VCaP (cell line): ENCODE results near the gene MITF.
"Not testable (repeated sequence)": the region's sequence is repeated elsewhere in the genome, so short reads cannot be mapped to it uniquely, and the experiment has no call there.

Experiments
- H3K27ac ChIP-seq: fragments of 450-650 bp; 2 replicates; pipeline ENCODE4 v1.5.1; 2017
- CTCF ChIP-seq: fragments of 450-650 bp; conservative IDR thresholded peaks from 2 replicates; pipeline ENCODE4 v1.5.1; 2017; ENCODE audit warnings: mild to moderate bottlenecking, moderate library complexity

MITF gene

DNA sequence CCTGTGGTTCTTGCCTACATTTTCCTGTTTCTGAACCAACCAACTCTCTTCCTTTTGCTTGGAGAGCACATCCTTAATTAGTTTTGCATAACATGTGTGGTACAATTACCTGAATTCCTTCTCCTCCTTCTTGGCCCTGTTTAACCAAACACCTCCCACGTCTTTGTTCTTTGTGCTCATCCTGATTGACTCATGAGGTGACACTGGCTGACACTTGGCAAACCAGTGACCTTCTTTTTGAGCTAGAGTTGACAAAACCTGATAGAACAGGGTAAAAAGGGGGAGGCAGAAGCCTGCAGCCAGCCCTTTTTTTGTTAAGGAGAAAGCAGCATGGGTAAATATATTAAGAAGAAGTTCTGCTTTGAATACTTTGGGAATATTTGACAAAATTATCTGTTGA, 161.1 kb downstream of the MITF start:
- no peak for TF ChIP-seq CTCF
- H3K27ac ChIP-seq: no peak overlapping the region

DNA sequence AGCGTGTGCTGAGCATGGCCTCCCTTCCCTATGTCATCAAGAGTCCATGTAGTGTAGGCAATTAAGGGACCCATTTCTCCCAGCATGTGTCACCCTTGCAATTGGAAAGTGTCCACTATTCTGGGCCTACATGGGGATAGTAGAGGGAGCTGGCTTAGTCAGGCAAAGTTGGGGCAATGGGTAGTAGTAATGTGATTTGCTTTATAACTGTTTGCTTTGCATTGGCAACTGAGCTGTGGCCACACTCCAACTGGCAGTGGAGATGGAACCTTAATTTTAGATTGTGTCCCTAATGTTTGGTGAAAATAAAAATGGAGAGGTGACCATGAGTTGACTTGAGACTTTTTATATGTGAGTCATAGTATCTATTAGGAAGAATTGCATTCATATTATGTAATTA, 162.5 kb downstream of the MITF start:
- no peak for TF ChIP-seq CTCF
- no peak overlapping the region for H3K27ac ChIP-seq

DNA sequence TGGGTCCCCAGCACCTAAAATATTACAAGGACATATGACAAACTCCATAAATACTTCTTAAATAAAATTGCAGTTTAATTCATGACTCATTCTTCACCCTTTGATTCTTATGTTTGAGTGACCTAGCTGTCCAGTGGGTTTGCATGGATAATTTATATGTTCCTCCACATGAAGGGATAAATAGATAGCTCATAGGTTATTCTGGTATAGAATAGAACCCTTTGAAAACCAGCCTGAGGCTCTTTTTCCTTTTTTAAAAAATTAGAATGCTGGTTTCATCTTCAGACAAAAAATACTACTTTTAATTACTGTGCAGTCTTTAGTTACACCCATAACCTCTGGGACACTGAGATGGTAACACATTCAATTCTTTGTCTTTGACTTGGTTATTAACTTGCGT, 163.1 kb downstream of the MITF start:
- TF ChIP-seq CTCF: no peak
- no peak overlapping the region for H3K27ac ChIP-seq

GRCh38 chr3:69906351-69906966, 167.2 kb downstream of the MITF start:
- no peak for TF ChIP-seq CTCF

DNA sequence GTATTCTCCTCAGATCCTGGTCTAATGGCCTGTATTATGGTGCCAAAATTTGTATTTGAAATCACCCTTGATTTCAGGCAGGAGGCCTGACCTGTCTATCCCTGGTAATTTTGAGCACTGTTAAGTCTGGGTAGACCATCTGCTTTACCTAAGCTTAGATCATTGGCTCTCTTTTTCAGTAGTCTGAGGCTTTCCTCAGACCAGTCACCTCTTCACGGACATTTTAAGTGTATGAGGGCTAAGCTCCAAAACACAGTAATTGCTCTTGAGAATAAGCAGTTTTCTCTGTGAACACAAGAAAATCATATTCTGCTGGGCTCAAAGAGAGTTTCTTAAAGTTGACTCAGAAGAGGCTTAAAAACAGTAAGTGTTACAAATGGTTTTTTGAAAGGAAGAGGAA, 168.3 kb downstream of the MITF start:
- TF ChIP-seq CTCF: no peak
- H3K27ac ChIP-seq: no peak overlapping the region

More at GRCh38 chr3:69906351-69906966, 167.2 kb downstream of the MITF start:
- no peak overlapping the region for H3K27ac ChIP-seq

DNA sequence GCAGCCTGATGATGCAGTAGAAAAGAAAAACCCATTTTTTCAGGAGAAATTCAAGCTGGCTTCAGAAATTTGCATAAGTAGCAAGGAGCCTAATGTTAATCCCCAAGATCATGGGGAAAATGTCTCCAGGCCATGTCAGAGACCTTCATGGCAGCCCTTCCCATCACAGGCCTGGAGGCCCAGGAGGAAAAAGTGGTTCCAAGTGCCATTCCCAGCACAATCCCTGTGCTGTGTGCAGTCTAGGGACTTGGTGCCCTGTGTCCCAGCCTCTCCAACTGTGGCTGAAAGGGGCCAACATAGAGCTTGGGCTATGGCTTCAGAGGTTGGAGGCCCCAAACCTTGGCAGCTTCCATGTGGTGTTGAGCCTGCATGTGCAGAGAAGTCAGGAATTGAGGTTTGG, 170.6 kb downstream of the MITF start:
- H3K27ac ChIP-seq: not testable (repeated sequence)

DNA sequence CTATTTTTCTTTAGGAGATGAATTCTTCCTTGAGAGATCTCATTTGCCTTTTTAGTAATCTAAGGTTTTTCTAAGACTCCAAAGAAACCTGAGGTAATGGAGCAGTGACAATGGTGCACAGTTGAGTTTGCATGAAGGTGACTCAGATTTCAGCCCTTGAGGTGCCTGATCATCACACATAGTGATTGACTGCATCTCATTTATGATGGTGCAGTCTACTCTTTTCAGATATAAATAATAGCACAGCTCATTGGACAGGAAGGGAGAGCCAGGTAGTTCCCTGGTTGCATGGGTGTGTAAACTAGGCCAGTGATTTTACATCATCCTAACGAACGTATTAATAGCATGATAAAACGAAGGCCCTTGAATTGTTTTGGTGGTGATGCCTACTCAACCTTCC, 174.2 kb downstream of the MITF start:
- H3K27ac ChIP-seq: no peak overlapping the region
- no peak for TF ChIP-seq CTCF

DNA sequence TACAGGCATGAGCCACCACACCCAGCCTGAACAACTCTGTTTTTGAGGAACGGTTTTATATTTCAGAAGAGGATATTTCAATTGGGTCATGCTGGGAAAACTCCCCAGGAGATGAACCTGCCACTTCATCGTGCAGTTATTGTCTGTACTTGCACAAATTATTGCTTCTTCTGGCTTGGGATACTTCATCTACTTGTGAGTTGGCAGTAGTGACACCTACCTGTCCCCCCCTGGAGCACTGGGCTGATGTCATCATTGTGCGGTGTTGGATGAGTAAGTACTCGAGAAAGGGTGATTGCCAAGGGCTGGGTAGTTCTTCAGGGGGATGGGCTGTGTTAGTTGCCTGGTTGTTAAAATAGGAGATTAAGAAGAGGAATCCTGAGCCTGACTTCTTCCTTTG, 175.1 kb downstream of the MITF start:
- H3K27ac ChIP-seq: no peak overlapping the region
- no peak for TF ChIP-seq CTCF
